Right atrium auricular region (tissue), 2 donors: ENCODE results near the gene NPAS3. TPM values are rescaled to one million over a fixed set of nuclear protein-coding genes. Genes with fewer than 3 reads are reported as not detected.

Experiments
- DNase-seq: peaks from one replicate; pipeline ENCODE4 v3.0.0-alpha.2; 2019; ENCODE audit warnings: low spot score
- H3K27ac ChIP-seq, 2 donors: fragments of 200-600 bp; sonication (generic); 1 replicate in 1 of 2; 2 replicates in 1 of 2; pipeline ENCODE4 v1.5.1; 2016 to 2019
- H3K27me3 ChIP-seq, 2 donors: fragments of 200-600 bp; sonication (generic); one replicate each; pipeline versions ENCODE4 v1.5.1 to v1.6.0; 2017 to 2019
- H3K36me3 ChIP-seq: fragments of 200-600 bp; sonication (generic); one replicate; pipeline ENCODE4 v1.5.1; 2016
- H3K4me1 ChIP-seq, 2 donors: fragments of 200-600 bp; sonication (generic); one replicate each; pipeline versions ENCODE4 v1.5.1 to v1.6.0; 2017 to 2019
- H3K4me3 ChIP-seq, 2 donors: fragments of 200-600 bp; sonication (generic); 1 replicate in 1 of 2; 2 replicates in 1 of 2; pipeline ENCODE4 v1.5.1; 2017 to 2019; ENCODE audit warnings: mild to moderate bottlenecking in 1 of 2, moderate library complexity in 1 of 2
- H3K9me3 ChIP-seq, 2 donors: fragments of 200-600 bp; sonication (generic); one replicate each; pipeline ENCODE4 v1.5.1; 2019
- total RNA-seq, 2 donors: library from RNA; depleted of rRNA; stranded (reverse); fragments of >200 nt; gene quantifications; one replicate each; pipeline ENCODE4 v1.1.0, GENCODE V29; 2016
- TF ChIP-seq, protein P1 (sequence below), 2 donors: fragments of 200-600 bp; sonication (generic); IDR thresholded peaks; one replicate each; pipeline ENCODE4 v1.5.1; 2019; ENCODE audit warnings: antibody characterized with exemption in 2 of 2

NPAS3 gene
- total RNA-seq, 2 donors from 2014 or later, result 0.67 to 1.3 TPM

DNA sequence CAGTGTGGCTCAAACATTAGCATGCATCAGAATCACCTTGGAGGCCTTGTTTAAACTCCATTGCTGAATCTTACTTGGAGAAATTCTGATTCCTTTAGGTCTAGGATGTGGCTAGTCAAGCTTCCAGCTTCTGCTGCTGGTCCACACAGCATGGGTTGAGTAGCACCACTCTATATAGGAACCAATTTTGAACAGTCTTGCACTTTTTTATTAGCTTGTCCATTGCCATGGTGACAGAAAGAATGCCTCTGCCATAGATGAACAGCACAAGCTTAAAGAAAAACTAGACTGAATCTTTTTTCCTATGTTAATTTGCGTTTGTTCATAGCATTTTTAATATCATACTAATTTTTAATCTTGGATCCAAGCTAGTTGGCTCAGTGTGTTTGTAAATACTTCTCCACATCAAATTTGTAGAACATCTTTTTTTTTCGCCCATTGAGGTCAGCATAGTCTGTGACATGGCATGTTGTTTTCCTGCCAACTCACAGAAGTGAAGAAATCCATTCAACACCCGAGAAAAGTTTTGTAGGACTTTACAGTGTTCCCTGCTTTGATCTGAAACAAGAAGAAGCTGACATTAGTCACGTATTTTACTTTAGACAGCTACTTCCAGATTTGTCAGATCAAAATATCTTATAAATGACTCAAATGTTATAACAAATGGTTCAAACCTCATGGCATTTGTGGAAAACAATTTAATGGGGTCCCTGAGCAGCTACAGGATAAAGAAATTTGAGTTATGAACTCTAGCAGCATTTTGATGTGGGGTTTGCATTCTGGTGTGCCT, 573.4 kb downstream of the NPAS3 start:
- Histone ChIP-seq H3K9me3 (no peaks in the 10 kb centered on the region), H3K27ac (no peak overlapping the region), H3K27me3 (no peaks in the 10 kb centered on the region), H3K4me1 (no peaks in the 10 kb centered on the region), H3K36me3 (no peaks in the 10 kb centered on the region), H3K4me3 (no peak overlapping the region)
- no peak for DNase-seq
- TF ChIP-seq, protein P1, sequence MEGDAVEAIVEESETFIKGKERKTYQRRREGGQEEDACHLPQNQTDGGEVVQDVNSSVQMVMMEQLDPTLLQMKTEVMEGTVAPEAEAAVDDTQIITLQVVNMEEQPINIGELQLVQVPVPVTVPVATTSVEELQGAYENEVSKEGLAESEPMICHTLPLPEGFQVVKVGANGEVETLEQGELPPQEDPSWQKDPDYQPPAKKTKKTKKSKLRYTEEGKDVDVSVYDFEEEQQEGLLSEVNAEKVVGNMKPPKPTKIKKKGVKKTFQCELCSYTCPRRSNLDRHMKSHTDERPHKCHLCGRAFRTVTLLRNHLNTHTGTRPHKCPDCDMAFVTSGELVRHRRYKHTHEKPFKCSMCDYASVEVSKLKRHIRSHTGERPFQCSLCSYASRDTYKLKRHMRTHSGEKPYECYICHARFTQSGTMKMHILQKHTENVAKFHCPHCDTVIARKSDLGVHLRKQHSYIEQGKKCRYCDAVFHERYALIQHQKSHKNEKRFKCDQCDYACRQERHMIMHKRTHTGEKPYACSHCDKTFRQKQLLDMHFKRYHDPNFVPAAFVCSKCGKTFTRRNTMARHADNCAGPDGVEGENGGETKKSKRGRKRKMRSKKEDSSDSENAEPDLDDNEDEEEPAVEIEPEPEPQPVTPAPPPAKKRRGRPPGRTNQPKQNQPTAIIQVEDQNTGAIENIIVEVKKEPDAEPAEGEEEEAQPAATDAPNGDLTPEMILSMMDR (IDR thresholded peaks at IDR 0.05), result no peak

DNA sequence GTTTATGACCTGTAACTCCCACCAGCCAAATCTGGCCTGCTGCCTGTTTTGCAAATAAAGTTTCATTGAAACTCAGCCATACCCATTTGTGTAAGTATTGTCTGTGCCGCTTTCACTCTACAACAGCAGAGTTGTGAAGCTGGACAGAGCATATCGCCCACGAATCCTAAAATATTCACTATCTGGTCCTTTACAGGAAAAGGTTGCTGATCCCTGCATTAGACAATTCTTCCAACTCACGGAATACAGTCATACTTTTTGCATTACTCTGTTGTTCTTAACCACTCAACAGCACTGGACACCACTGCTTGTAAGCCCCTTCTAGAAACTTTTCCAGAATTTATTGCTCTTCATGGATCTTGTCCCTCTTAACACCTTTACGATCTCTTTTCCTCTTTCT, 576.8 kb downstream of the NPAS3 start:
- Histone ChIP-seq H3K9me3 (no peaks in the 10 kb centered on the region), H3K4me1 (no peaks in the 10 kb centered on the region), H3K27ac (no peak overlapping the region), H3K4me3 (no peak overlapping the region), H3K27me3 (no peaks in the 10 kb centered on the region), H3K36me3 (no peaks in the 10 kb centered on the region)
- TF ChIP-seq, protein P1 (IDR thresholded peaks at IDR 0.05), result no peak
- DNase-seq, result no peak

GRCh38 chr14:33515899-33516298, 577.2 kb downstream of the NPAS3 start:
- no peak for DNase-seq

DNA sequence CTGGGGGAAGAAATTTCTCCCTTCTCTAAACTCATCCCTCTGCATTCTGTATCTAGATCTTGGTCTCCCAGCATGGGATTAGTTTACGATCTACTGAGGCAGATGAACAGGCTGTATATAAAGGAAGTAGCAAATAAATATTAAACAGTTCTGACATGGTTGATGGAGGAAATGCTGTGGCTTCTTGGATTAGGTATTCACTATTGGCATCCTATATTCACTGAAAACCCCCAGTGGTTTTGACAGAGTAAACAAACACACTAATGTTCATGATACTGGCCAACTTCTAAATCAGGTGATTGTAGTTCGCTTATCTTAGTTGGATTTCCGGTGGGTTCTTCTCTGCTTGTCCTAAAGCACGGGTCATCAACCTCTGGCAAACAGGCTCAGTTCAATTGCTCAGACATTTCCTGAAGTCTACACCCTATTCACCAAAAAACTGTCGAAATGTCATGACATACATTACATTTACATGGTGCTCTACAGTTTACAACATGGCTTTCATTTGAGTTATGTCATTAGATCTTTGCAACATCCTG, 578.3 kb downstream of the NPAS3 start:
- Histone ChIP-seq H3K4me3 (no peak overlapping the region), H3K27ac (no peak overlapping the region), H3K4me1 (no peaks in the 10 kb centered on the region), H3K27me3 (no peaks in the 10 kb centered on the region), H3K9me3 (no peaks in the 10 kb centered on the region), H3K36me3 (no peaks in the 10 kb centered on the region)
- DNase-seq, result no peak
- TF ChIP-seq, protein P1 (IDR thresholded peaks at IDR 0.05), result no peak

More at GRCh38 chr14:33515899-33516298, 577.2 kb downstream of the NPAS3 start:
- TF ChIP-seq, protein P1 (IDR thresholded peaks at IDR 0.05), result no peak
- H3K4me1 ChIP-seq, result no peaks in the 10 kb centered on the region
- H3K4me3 ChIP-seq, result no peak overlapping the region
- H3K27ac ChIP-seq, result no peak overlapping the region
- no peaks in the 10 kb centered on the region for H3K9me3 ChIP-seq
- no peaks in the 10 kb centered on the region for H3K36me3 ChIP-seq
- H3K27me3 ChIP-seq, result no peaks in the 10 kb centered on the region

GRCh38 chr14:33521192-33521591, 582.5 kb downstream of the NPAS3 start:
- H3K36me3 ChIP-seq, result no peaks in the 10 kb centered on the region

More at GRCh38 chr14:33521192-33521591, 582.5 kb downstream of the NPAS3 start:
- Histone ChIP-seq H3K4me3 (no peak overlapping the region), H3K4me1 (no peaks in the 10 kb centered on the region), H3K27ac (no peak overlapping the region), H3K9me3 (no peaks in the 10 kb centered on the region), H3K27me3 (no peaks in the 10 kb centered on the region)
- DNase-seq, result no peak
- TF ChIP-seq, protein P1 (IDR thresholded peaks at IDR 0.05), result no peak
